HL-60 (cell line): ENCODE measurements around the gene ZSCAN21.
A peak's percentile ranks its signal among the peaks of the same experiment; 100 is the strongest.

Experiments used
- DNase-seq, 2 experiments: peaks; one replicate each; pipeline ENCODE4 v3.0.0-alpha.2; 2010 to 2020; ENCODE audit warnings: low read depth in 1 of 2, low spot score in 1 of 2
- H3K27ac ChIP-seq: fragments of 250-450 bp; sonication (Bioruptor Pico); replicated peaks from 2 replicates; pipeline ENCODE4 v1.5.1; 2020; ENCODE audit warnings: mild to moderate bottlenecking, moderate library complexity
- H3K27me3 ChIP-seq: fragments of 250-450 bp; sonication (Bioruptor Pico); 2 replicates; pipeline ENCODE4 v1.5.1; 2021; ENCODE audit warnings: mild to moderate bottlenecking, moderate library complexity; ENCODE audit not compliant: insufficient read depth, poor library complexity, severe bottlenecking
- H3K4me3 ChIP-seq: replicated peaks from 2 replicates; pipeline ENCODE4 v1.5.1; 2011; ENCODE audit warnings: mild to moderate bottlenecking, control low read depth, low read length; ENCODE audit not compliant: insufficient read depth
- GABPA ChIP-seq: IDR thresholded peaks from 2 replicates; pipeline ENCODE4 v1.6.1; 2012; ENCODE audit warnings: low read depth
- POLR2AphosphoS5 ChIP-seq: IDR thresholded peaks from 2 replicates; pipeline ENCODE4 v1.6.1; 2012; ENCODE audit warnings: low read depth
- SPI1 ChIP-seq: IDR thresholded peaks from 2 replicates; pipeline ENCODE4 v1.6.1; 2012; ENCODE audit warnings: low read depth, mild to moderate bottlenecking, borderline replicate concordance
- TF ChIP-seq, protein P1 (sequence below): IDR thresholded peaks from one replicate; pipeline ENCODE4 v1.5.1; 2011; ENCODE audit warnings: low read length, control low read depth, inconsistent platforms; ENCODE audit not compliant: insufficient read depth
- TF ChIP-seq, protein P2 (sequence below): IDR thresholded peaks from 2 replicates; pipeline ENCODE4 v1.6.1; 2012; ENCODE audit warnings: low read depth; ENCODE audit not compliant: insufficient replicate concordance

Gene ZSCAN21

DNA sequence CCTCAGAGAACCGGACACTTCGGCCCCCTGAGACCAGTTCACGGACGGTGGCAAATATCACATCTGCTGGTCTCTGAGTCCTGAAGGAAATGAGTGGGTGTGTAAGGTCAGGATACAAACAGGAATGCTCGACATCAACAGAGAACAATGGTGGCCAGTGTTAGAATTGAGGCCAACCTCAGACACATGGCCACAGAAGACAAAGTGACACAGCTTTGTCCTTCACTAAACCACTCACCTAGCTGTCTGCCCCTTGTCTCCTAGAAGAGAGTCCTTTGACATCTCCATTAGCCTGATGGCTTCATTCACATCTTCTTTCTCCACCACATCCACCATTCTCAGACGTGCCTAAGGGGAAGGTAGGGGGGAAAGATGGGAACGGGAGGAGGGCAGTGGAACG, 43.5 kb downstream of the ZSCAN21 start:
- no peak for TF ChIP-seq GABPA
- TF ChIP-seq, protein P1, sequence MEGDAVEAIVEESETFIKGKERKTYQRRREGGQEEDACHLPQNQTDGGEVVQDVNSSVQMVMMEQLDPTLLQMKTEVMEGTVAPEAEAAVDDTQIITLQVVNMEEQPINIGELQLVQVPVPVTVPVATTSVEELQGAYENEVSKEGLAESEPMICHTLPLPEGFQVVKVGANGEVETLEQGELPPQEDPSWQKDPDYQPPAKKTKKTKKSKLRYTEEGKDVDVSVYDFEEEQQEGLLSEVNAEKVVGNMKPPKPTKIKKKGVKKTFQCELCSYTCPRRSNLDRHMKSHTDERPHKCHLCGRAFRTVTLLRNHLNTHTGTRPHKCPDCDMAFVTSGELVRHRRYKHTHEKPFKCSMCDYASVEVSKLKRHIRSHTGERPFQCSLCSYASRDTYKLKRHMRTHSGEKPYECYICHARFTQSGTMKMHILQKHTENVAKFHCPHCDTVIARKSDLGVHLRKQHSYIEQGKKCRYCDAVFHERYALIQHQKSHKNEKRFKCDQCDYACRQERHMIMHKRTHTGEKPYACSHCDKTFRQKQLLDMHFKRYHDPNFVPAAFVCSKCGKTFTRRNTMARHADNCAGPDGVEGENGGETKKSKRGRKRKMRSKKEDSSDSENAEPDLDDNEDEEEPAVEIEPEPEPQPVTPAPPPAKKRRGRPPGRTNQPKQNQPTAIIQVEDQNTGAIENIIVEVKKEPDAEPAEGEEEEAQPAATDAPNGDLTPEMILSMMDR = no peak
- TF ChIP-seq, protein P2, sequence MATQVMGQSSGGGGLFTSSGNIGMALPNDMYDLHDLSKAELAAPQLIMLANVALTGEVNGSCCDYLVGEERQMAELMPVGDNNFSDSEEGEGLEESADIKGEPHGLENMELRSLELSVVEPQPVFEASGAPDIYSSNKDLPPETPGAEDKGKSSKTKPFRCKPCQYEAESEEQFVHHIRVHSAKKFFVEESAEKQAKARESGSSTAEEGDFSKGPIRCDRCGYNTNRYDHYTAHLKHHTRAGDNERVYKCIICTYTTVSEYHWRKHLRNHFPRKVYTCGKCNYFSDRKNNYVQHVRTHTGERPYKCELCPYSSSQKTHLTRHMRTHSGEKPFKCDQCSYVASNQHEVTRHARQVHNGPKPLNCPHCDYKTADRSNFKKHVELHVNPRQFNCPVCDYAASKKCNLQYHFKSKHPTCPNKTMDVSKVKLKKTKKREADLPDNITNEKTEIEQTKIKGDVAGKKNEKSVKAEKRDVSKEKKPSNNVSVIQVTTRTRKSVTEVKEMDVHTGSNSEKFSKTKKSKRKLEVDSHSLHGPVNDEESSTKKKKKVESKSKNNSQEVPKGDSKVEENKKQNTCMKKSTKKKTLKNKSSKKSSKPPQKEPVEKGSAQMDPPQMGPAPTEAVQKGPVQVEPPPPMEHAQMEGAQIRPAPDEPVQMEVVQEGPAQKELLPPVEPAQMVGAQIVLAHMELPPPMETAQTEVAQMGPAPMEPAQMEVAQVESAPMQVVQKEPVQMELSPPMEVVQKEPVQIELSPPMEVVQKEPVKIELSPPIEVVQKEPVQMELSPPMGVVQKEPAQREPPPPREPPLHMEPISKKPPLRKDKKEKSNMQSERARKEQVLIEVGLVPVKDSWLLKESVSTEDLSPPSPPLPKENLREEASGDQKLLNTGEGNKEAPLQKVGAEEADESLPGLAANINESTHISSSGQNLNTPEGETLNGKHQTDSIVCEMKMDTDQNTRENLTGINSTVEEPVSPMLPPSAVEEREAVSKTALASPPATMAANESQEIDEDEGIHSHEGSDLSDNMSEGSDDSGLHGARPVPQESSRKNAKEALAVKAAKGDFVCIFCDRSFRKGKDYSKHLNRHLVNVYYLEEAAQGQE = no peak
- no peak for TF ChIP-seq SPI1
- H3K4me3 ChIP-seq = no peak overlapping the region
- DNase-seq = peak in 1 of 2 experiments; percentile 39
- no peak overlapping the region for H3K27ac ChIP-seq
- no peaks in the 10 kb centered on the region for H3K27me3 ChIP-seq

DNA sequence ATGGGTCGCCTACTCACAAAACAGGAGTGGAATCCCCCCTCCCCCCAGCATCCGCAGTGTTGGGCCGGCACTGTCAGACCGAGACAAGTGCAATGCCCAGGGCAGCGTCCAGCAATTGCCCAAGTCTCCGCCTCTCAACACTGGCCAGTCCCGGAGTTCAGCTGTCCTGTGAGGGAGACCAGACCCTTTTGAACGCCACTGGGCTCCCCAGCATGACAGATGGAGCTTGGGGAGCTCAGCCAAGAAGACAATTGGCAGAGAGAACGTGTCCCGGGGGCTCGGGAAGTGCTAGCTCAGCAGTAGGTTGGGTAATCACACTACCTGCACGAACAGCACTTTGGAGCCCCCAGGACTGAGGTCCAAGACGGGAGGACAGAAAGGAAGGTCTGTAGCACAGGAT, 43.9 kb downstream of the ZSCAN21 start:
- Histone ChIP-seq H3K27ac (no peak overlapping the region), H3K27me3 (no peaks in the 10 kb centered on the region), H3K4me3 (no peak overlapping the region)
- TF ChIP-seq POLR2AphosphoS5 (0 out of 2 replicates have a peak, but pooled peaks have one; percentile 8), GABPA (no peak)
- DNase-seq = peak in 1 of 2 experiments; percentile 46

DNA sequence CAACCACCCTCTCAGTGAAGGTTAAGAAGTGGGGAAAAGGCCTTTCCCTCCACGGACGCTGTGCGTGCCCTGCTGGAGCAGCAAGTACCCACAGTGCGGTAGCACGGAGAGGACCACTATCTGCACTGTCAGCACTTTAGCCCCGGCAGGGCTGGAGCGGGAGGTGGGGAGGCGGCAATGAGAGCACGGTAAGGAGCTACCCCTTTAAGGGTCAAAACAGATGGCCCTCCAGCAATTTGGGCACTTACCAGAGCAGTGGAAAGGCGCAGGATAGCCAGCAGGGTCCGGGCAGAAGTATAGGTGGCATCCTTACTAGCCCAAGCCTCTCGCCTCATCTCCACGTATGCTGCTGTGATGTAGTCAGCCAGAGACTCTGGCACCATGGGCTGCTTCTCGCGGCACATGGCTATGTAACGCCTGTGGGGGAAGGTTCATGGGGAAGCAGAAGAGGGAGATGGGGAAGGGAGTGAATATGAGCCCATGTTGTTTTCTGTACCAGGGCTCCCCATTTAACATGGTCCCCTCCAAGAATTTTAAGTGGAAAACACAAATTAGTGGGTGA, 44.4 kb downstream of the ZSCAN21 start:
- Histone ChIP-seq H3K27me3 (no peaks in the 10 kb centered on the region), H3K4me3 (no peak overlapping the region), H3K27ac (no peak overlapping the region)
- TF ChIP-seq, protein P2 = no peak
- TF ChIP-seq SPI1 = no peak
- no peak for TF ChIP-seq GABPA
- TF ChIP-seq POLR2AphosphoS5 = no peak; the same call in 1 of the 2 replicates
- TF ChIP-seq, protein P1 = no peak
- DNase-seq = peak in 1 of 2 experiments; percentile 43

DNA sequence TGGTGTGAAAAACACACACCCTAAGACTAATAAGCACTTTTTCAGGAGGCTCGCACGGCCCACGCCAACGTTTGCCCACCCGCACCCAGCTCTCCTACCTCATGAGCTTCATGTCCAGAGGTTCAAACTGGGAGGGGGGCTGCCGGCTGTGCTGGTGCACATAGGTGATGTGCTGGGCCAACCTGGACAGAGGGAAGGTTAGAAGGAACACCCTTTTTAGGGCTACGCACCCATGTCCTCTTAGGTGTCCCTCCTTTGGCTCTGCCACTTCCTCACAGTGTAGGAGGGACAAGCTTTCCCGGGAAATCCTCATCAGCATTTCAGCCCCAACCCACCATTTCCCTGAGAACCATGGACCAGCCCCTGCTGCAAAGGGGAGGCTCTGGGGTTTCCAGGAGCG, 45.7 kb downstream of the ZSCAN21 start:
- no peak for TF ChIP-seq SPI1
- peak; percentile 69 for TF ChIP-seq POLR2AphosphoS5
- TF ChIP-seq, protein P1 = no peak
- H3K27me3 ChIP-seq = no peaks in the 10 kb centered on the region

More for the DNA sequence above, 45.7 kb downstream of the ZSCAN21 start:
- H3K4me3 ChIP-seq = no peak overlapping the region
- peak in 1 of 2 experiments; percentile 40 for DNase-seq
- H3K27ac ChIP-seq = no peak overlapping the region
